HEK293 (cell line): ENCODE measurements around the gene SCARB2.

ENCODE experiments used
- CTCF ChIA-PET: fragments of 350-600 bp; formaldehyde crosslinking; extraction: SDS; loops from one replicate; lab custom pipeline; 2021; ENCODE audit warnings: antibody characterized with exemption; lab: Yijun Ruan, JAX
- POLR2A ChIA-PET: fragments of 300-600 bp; formaldehyde crosslinking; extraction: SDS; loops from one replicate; lab custom pipeline; 2020; ENCODE audit warnings: antibody characterized with exemption, inconsistent platforms; lab: Yijun Ruan, JAX
- H3K27ac ChIP-seq: fragments of 200-500 bp; sonication (Bioruptor generic); 2 replicates; pipeline ENCODE4 v1.5.1; 2014; ENCODE audit warnings: low read depth, low read length, control low read depth, inconsistent platforms; ENCODE audit errors: extremely low read depth
- H3K36me3 ChIP-seq, 2 experiments: fragments of 200-500 bp in 1 of 2; sonication (Bioruptor generic) in 1 of 2; 1 replicate in 1 of 2; 2 replicates in 1 of 2; pipeline ENCODE4 v1.5.1; 2014 to 2017; ENCODE audit warnings: inconsistent platforms in 2 of 2, low read length in 2 of 2; ENCODE audit not compliant: control insufficient read depth in 2 of 2, insufficient read depth in 1 of 2
- H3K4me1 ChIP-seq: fragments of 200-500 bp; sonication (Bioruptor generic); 2 replicates; pipeline ENCODE4 v1.5.1; 2014; ENCODE audit warnings: mild to moderate bottlenecking, low read length, inconsistent platforms; ENCODE audit not compliant: control insufficient read depth, insufficient read depth
- H3K4me3 ChIP-seq: 2 replicates; pipeline ENCODE4 v1.5.1; 2011; ENCODE audit warnings: low read depth, mild to moderate bottlenecking, control low read depth, low read length, moderate library complexity
- H3K9me3 ChIP-seq: fragments of 200-500 bp; sonication (Bioruptor generic); 2 replicates; pipeline ENCODE4 v1.5.1; 2014; ENCODE audit warnings: low read depth, low read length, inconsistent platforms; ENCODE audit not compliant: control insufficient read depth, insufficient read depth
- HOXA7 ChIP-seq: sonication (generic); formaldehyde crosslinking; IDR thresholded peaks from 2 replicates; pipeline ENCODE4 v1.8.1; 2022; ENCODE audit warnings: missing genetic modification reagents, borderline replicate concordance
- HOXD13 ChIP-seq: sonication (generic); formaldehyde crosslinking; IDR thresholded peaks from 2 replicates; pipeline ENCODE4 v1.8.0; 2022; ENCODE audit warnings: missing genetic modification reagents, borderline replicate concordance
- OVOL3 ChIP-seq: fragments of 450-650 bp; formaldehyde crosslinking; IDR thresholded peaks from 2 replicates; pipeline ENCODE4 v1.5.1; 2016; ENCODE audit warnings: missing biosample characterization, missing genetic modification characterization
- SETDB1 ChIP-seq: IDR thresholded peaks from one replicate; pipeline ENCODE4 v1.6.1; 2017; ENCODE audit warnings: mild to moderate bottlenecking, low read length, moderate library complexity, mixed read lengths; ENCODE audit not compliant: insufficient read length
- TCF7L2 ChIP-seq: IDR thresholded peaks from 2 replicates; pipeline ENCODE4 v1.6.1; 2011; ENCODE audit warnings: low read depth, mild to moderate bottlenecking, inconsistent platforms, low read length, moderate library complexity, borderline replicate concordance
- YY1 ChIP-seq: fragments of 450-650 bp; formaldehyde crosslinking; IDR thresholded peaks from 2 replicates; pipeline ENCODE4 v1.5.1; 2018; ENCODE audit warnings: missing biosample characterization, missing genetic modification characterization
- ZBTB20 ChIP-seq: fragments of 450-650 bp; formaldehyde crosslinking; IDR thresholded peaks from 2 replicates; pipeline ENCODE4 v1.5.1; 2016; ENCODE audit warnings: missing biosample characterization, missing genetic modification characterization
- ZNF121 ChIP-seq: fragments of 450-650 bp; formaldehyde crosslinking; IDR thresholded peaks from 2 replicates; pipeline ENCODE4 v1.5.1; 2016; ENCODE audit warnings: missing biosample characterization, missing genetic modification characterization
- ZNF157 ChIP-seq: fragments of 450-650 bp; formaldehyde crosslinking; IDR thresholded peaks from 2 replicates; pipeline ENCODE4 v1.5.1; 2016; ENCODE audit warnings: missing biosample characterization, missing genetic modification characterization
- ZNF2 ChIP-seq: fragments of 450-650 bp; formaldehyde crosslinking; IDR thresholded peaks from 2 replicates; pipeline ENCODE4 v1.5.1; 2016; ENCODE audit warnings: missing biosample characterization, missing genetic modification characterization
- ZNF211 ChIP-seq: fragments of 450-650 bp; formaldehyde crosslinking; IDR thresholded peaks from 2 replicates; pipeline ENCODE4 v1.5.1; 2016; ENCODE audit warnings: low read depth, missing biosample characterization, missing genetic modification characterization
- ZNF223 ChIP-seq: fragments of 450-650 bp; formaldehyde crosslinking; IDR thresholded peaks from 2 replicates; pipeline ENCODE4 v1.5.1; 2016; ENCODE audit warnings: missing biosample characterization, missing genetic modification characterization
- ZNF48 ChIP-seq: fragments of 450-650 bp; formaldehyde crosslinking; IDR thresholded peaks from 2 replicates; pipeline ENCODE4 v1.5.1; 2016; ENCODE audit warnings: missing biosample characterization, missing genetic modification characterization
- ZNF529 ChIP-seq: fragments of 450-650 bp; formaldehyde crosslinking; IDR thresholded peaks from 2 replicates; pipeline ENCODE4 v1.5.1; 2017; ENCODE audit warnings: missing genetic modification characterization, missing biosample characterization; ENCODE audit not compliant: insufficient replicate concordance
- ZNF558 ChIP-seq: fragments of 450-650 bp; formaldehyde crosslinking; IDR thresholded peaks from 2 replicates; pipeline ENCODE4 v1.5.1; 2016; ENCODE audit warnings: missing biosample characterization, missing genetic modification characterization
- ZNF561 ChIP-seq: fragments of 450-650 bp; IDR thresholded peaks from 2 replicates; pipeline ENCODE4 v1.5.1; 2018; ENCODE audit warnings: missing biosample characterization, missing genetic modification characterization, borderline replicate concordance
- ZNF600 ChIP-seq: fragments of 450-650 bp; formaldehyde crosslinking; IDR thresholded peaks from 2 replicates; pipeline ENCODE4 v1.5.1; 2016; ENCODE audit warnings: missing biosample characterization, missing genetic modification characterization
- ZNF658 ChIP-seq: fragments of 450-650 bp; formaldehyde crosslinking; IDR thresholded peaks from 2 replicates; pipeline ENCODE4; 2016; ENCODE audit warnings: missing biosample characterization, missing genetic modification characterization
- TF ChIP-seq, protein P1 (sequence below): fragments of 450-650 bp; formaldehyde crosslinking; IDR thresholded peaks from 2 replicates; pipeline ENCODE4 v1.5.1; 2017; ENCODE audit warnings: missing biosample characterization, missing genetic modification characterization
- TF ChIP-seq, protein P2 (sequence below): fragments of 450-650 bp; formaldehyde crosslinking; IDR thresholded peaks from 2 replicates; pipeline ENCODE4 v1.5.1; 2016; ENCODE audit warnings: missing biosample characterization, missing genetic modification characterization
- TF ChIP-seq, protein P3 (sequence below): fragments of 450-650 bp; formaldehyde crosslinking; IDR thresholded peaks from 2 replicates; pipeline ENCODE4; 2016; ENCODE audit warnings: missing biosample characterization, missing genetic modification characterization

The SCARB2 gene

DNA sequence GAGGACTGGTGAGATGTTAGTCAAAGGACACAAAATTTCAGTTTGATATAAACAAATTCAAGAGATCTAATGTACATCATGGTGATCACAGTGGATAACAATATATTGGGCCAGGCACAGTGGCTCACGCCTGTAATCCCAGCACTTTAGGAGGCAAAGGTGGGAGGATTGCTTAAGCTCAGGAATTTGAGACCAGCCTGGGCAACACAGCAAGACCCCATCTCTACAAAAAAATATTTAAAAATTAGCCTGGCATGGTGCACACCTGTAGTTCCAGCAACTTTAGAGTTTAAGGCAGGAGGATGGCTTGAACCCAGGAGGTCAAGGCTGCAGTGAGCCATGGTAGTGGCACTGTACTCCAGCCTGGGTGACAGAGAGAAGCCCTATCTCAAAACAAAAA lies 8.7 kb downstream of the SCARB2 start:
- ChIA-PET CTCF (interaction anchor here (1.9 kb wide), 1 partner anchor 25 kb away, joined by 11 read pairs; no protein-coding TSS in a partner anchor), POLR2A (no interaction called here)
- Histone ChIP-seq H3K36me3 (no peaks in the 10 kb centered on the region), H3K4me1 (no peaks in the 10 kb centered on the region), H3K9me3 (no peaks in the 10 kb centered on the region), H3K27ac (no peak overlapping the region), H3K4me3 (no peak overlapping the region)
- peak; percentile 69; the same call in 1 of the 2 replicates for TF ChIP-seq ZNF121 (tag by site-specific recombination)
- no peak for TF ChIP-seq HOXA7

GRCh38 chr4:76203541-76203940 lies 10.1 kb downstream of the SCARB2 start:
- TF ChIP-seq ZNF2 (tag by site-specific recombination), result no peak
- no peak for TF ChIP-seq ZNF223 (tag by site-specific recombination)
- TF ChIP-seq ZNF561 (tag by site-specific recombination), result no peak
- TF ChIP-seq, protein P1, sequence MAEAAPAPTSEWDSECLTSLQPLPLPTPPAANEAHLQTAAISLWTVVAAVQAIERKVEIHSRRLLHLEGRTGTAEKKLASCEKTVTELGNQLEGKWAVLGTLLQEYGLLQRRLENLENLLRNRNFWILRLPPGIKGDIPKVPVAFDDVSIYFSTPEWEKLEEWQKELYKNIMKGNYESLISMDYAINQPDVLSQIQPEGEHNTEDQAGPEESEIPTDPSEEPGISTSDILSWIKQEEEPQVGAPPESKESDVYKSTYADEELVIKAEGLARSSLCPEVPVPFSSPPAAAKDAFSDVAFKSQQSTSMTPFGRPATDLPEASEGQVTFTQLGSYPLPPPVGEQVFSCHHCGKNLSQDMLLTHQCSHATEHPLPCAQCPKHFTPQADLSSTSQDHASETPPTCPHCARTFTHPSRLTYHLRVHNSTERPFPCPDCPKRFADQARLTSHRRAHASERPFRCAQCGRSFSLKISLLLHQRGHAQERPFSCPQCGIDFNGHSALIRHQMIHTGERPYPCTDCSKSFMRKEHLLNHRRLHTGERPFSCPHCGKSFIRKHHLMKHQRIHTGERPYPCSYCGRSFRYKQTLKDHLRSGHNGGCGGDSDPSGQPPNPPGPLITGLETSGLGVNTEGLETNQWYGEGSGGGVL, result no peak
- no peak for TF ChIP-seq ZNF558 (tag by site-specific recombination)
- TF ChIP-seq, protein P2, sequence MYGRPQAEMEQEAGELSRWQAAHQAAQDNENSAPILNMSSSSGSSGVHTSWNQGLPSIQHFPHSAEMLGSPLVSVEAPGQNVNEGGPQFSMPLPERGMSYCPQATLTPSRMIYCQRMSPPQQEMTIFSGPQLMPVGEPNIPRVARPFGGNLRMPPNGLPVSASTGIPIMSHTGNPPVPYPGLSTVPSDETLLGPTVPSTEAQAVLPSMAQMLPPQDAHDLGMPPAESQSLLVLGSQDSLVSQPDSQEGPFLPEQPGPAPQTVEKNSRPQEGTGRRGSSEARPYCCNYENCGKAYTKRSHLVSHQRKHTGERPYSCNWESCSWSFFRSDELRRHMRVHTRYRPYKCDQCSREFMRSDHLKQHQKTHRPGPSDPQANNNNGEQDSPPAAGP (tag by site-specific recombination), result no peak
- no peak for TF ChIP-seq ZNF529
- TF ChIP-seq ZNF658, result no peak
- no peak overlapping the region for H3K27ac ChIP-seq
- H3K36me3 ChIP-seq, result no peaks in the 10 kb centered on the region
- no peak overlapping the region for H3K4me3 ChIP-seq
- H3K9me3 ChIP-seq, result no peaks in the 10 kb centered on the region
- H3K4me1 ChIP-seq, result no peaks in the 10 kb centered on the region; the same call in 1 of the 2 replicates
- POLR2A ChIA-PET, result no interaction called here
- CTCF ChIA-PET, result interaction anchor here (0.6 kb wide), 1 partner anchor 187 kb away, joined by 3 read pairs; no protein-coding TSS in a partner anchor

DNA sequence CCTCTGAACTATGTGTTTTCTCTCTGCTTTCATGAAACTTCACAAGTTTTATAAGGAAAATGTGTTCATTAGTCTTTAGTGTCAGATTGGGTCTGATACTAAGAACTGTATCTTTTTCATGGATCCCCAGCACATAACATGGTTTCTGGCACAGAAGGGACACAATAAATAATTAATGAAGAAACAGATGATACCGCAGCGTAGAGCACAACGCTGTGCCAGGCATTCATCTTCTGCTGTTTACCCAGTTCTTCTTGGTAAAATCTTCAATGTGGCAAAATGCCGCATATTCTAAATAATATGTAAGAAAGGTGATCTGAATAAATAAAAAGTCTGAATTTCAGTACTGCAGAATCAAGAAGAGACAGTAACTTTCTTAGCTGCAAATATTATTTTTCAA lies 12.3 kb downstream of the SCARB2 start:
- H3K36me3 ChIP-seq, result peaks cover 0 to 7% of the 10 kb centered on the region in 2 experiments; a peak in 1 of 3 replicates
- H3K27ac ChIP-seq, result no peak overlapping the region
- POLR2A ChIA-PET, result no interaction called here
- H3K4me3 ChIP-seq, result no peak overlapping the region
- no peaks in the 10 kb centered on the region; the same call in 1 of the 2 replicates for H3K4me1 ChIP-seq
- TF ChIP-seq ZNF600 (tag by site-specific recombination) (no peak), YY1 (tag by site-specific recombination) (no peak), SETDB1 (no peak), ZBTB20 (tag by site-specific recombination) (no peak), OVOL3 (tag by site-specific recombination) (no peak), ZNF157 (no peak), ZNF48 (no peak), TCF7L2 (no peak), ZNF211 (no peak), HOXD13 (CRISPR knock-in tag) (no peak)
- TF ChIP-seq, protein P3, sequence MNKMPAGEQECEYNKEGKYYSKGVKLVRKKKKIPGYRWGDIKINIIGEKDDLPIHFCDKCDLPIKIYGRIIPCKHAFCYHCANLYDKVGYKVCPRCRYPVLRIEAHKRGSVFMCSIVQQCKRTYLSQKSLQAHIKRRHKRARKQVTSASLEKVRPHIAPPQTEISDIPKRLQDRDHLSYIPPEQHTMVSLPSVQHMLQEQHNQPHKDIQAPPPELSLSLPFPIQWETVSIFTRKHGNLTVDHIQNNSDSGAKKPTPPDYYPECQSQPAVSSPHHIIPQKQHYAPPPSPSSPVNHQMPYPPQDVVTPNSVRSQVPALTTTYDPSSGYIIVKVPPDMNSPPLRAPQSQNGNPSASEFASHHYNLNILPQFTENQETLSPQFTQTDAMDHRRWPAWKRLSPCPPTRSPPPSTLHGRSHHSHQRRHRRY, result no peak
- TF ChIP-seq, all 188 proteins: peak for 0
- no peaks in the 10 kb centered on the region for H3K9me3 ChIP-seq
- CTCF ChIA-PET, result no interaction called here
